ENCODE data around the gene APBA2.

- TF ChIP-seq POLR2A (IDR thresholded peaks at IDR 0.05; ENCODE audit: low read length) (no peak), GATA1 (IDR thresholded peaks at IDR 0.05; ENCODE audit: low read depth, low read length) (no peak)
Measured at GRCh38 chr15:29058903-29059539, 173.2 kb downstream of the APBA2 start.
